Regular cardiac myocyte (primary cell): ENCODE measurements around the gene DUSP7. TPM values are rescaled to one million over a fixed set of nuclear protein-coding genes. Genes with fewer than 3 reads are reported as not detected.

ENCODE experiments used
- total RNA-seq: library from RNA; depleted of rRNA; stranded (reverse); fragments of >200 nt; gene quantifications from 2 replicates; pipeline ENCODE4 v1.2.3, GENCODE V29; 2014

Gene DUSP7
- 5.9 and 10.9 TPM in 2 replicates for total RNA-seq

GRCh38 chr3:52056521-52056967 is at the start of gene DUSP7:
Gene DUSP7, minus strand, starts transcription at chr3:52056571. Its CDS starts 205 bp downstream, at chr3:52056366.

Other genes with a start within 250 kb of the DUSP7 start
- not detected in 2 replicates for gene IQCF2, start 195.0 kb downstream of the DUSP7 start, total RNA-seq
- gene IQCF5, start 181.0 kb downstream of the DUSP7 start, total RNA-seq, result not detected in 2 replicates
- gene IQCF1, start 153.2 kb downstream of the DUSP7 start, total RNA-seq, result not detected in 2 replicates
- 24.0 and 65.4 TPM in 2 replicates for gene RRP9, start 114.7 kb downstream of the DUSP7 start, total RNA-seq
- 22.8 and 24.9 TPM in 2 replicates for gene PARP3, start 114.2 kb downstream of the DUSP7 start, total RNA-seq
- under 0.01 TPM in 1 of 2 replicates, not detected in the other for gene GPR62, start 101.2 kb downstream of the DUSP7 start, total RNA-seq
- 35.0 and 66.1 TPM in 2 replicates for gene PCBP4, start 89.1 kb downstream of the DUSP7 start, total RNA-seq
- 16.9 and 24.5 TPM in 2 replicates for gene ABHD14B, start 82.5 kb downstream of the DUSP7 start, total RNA-seq
- 6.5 and 16.6 TPM in 2 replicates for gene ABHD14A, start 81.5 kb downstream of the DUSP7 start, total RNA-seq
- 64.8 and 86.5 TPM in 2 replicates for gene ACY1, start 73.0 kb downstream of the DUSP7 start, total RNA-seq
- 1,134 and 1,150 TPM in 2 replicates for gene RPL29, start 60.7 kb downstream of the DUSP7 start, total RNA-seq
- gene POC1A, start 97.9 kb upstream of the DUSP7 start, total RNA-seq, result 2.3 and 21.1 TPM in 2 replicates
- gene ALAS1, start 141.6 kb upstream of the DUSP7 start, total RNA-seq, result 27.1 and 32.8 TPM in 2 replicates
- gene TLR9, start 169.1 kb upstream of the DUSP7 start, total RNA-seq, result not detected in 2 replicates
- 60.3 and 100 TPM in 2 replicates for gene TWF2, start 182.6 kb upstream of the DUSP7 start, total RNA-seq
- gene PPM1M, start 189.2 kb upstream of the DUSP7 start, total RNA-seq, result 18.3 and 18.8 TPM in 2 replicates
- gene WDR82, start 222.1 kb upstream of the DUSP7 start, total RNA-seq, result 51.0 and 79.8 TPM in 2 replicates
- gene GLYCTK, start 231.3 kb upstream of the DUSP7 start, total RNA-seq, result 2.8 and 8.8 TPM in 2 replicates